SK-N-SH (cell line): ENCODE results near the gene PIH1D1. TPM values are rescaled to one million over a fixed set of nuclear protein-coding genes. Genes with fewer than 3 reads are reported as not detected.

Source experiments
- CTCF ChIA-PET: fragments of 300-600, 350-600 bp; formaldehyde crosslinking; extraction: SDS; loops from one replicate; lab custom pipeline; 2021; lab: Yijun Ruan, JAX
- POLR2A ChIA-PET: fragments of 350-600 bp; sonication (Branson Sonifier 250); formaldehyde crosslinking; extraction: SDS; loops from one replicate; lab custom pipeline; 2020; ENCODE audit warnings: antibody characterized with exemption, inconsistent platforms; lab: Yijun Ruan, JAX
- DNase-seq: peaks from one replicate; pipeline ENCODE4 v3.0.0; 2012
- H2AFZ ChIP-seq: fragments of 200-600 bp; sonication (generic); 2 replicates; pipeline ENCODE4 v1.8.1; 2016; ENCODE audit warnings: antibody characterized with exemption, mild to moderate bottlenecking, low read depth
- H3F3A ChIP-seq: fragments of 200-600 bp; sonication (generic); replicated peaks from 2 replicates; pipeline ENCODE3; 2016; ENCODE audit warnings: antibody characterized with exemption, mild to moderate bottlenecking; ENCODE audit not compliant: insufficient read depth
- H3K27ac ChIP-seq, 2 experiments: fragments of 200-500 bp in 1 of 2; fragments of 200-600 bp in 1 of 2; sonication (Bioruptor generic) in 1 of 2; sonication (generic), shearing (Covaris generic) in 1 of 2; 2 replicates each; pipeline versions ENCODE4 v1.5.1 to v1.6.1; 2014 to 2016; ENCODE audit warnings: low read depth in 2 of 2, inconsistent platforms in 1 of 2, low read length in 1 of 2, mild to moderate bottlenecking in 1 of 2, mixed read lengths in 1 of 2
- H3K27me3 ChIP-seq: fragments of 200-600 bp; sonication (generic), shearing (Covaris generic); 2 replicates; pipeline ENCODE4 v1.6.1; 2016; ENCODE audit warnings: mixed run types; ENCODE audit not compliant: insufficient read depth
- H3K36me3 ChIP-seq, 2 experiments: fragments of 200-500 bp in 1 of 2; fragments of 200-600 bp in 1 of 2; sonication (Bioruptor generic) in 1 of 2; sonication (generic) in 1 of 2; replicated peaks in 1 of 2; 2 replicates each; pipeline versions ENCODE3 to v1.5.1; 2014 to 2016; ENCODE audit warnings: low read length in 1 of 2, mild to moderate bottlenecking in 1 of 2; ENCODE audit not compliant: insufficient read depth in 2 of 2, control insufficient read depth in 1 of 2
- H3K4me1 ChIP-seq, 2 experiments: fragments of 200-500 bp in 1 of 2; fragments of 200-600 bp in 1 of 2; sonication (Bioruptor generic) in 1 of 2; sonication (generic), shearing (Covaris generic) in 1 of 2; 2 replicates each; pipeline versions ENCODE4 v1.5.1 to v1.6.1; 2014 to 2016; ENCODE audit warnings: low read depth in 1 of 2, low read length in 1 of 2, mixed run types in 1 of 2; ENCODE audit not compliant: insufficient read depth in 2 of 2, control insufficient read depth in 1 of 2
- H3K4me2 ChIP-seq: fragments of 200-600 bp; sonication (generic), shearing (Covaris generic); 2 replicates; pipeline ENCODE4 v1.6.1; 2017; ENCODE audit warnings: mixed run types
- H3K4me3 ChIP-seq, 2 experiments: fragments of 200-500 bp in 1 of 2; fragments of 200-600 bp in 1 of 2; sonication (Bioruptor generic) in 1 of 2; sonication (generic), shearing (Covaris generic) in 1 of 2; 2 replicates each; pipeline versions ENCODE4 v1.5.1 to v1.8.1; 2014 to 2016; ENCODE audit warnings: low read depth in 2 of 2, inconsistent platforms in 1 of 2, low read length in 1 of 2, mild to moderate bottlenecking in 1 of 2, mixed read lengths in 1 of 2, moderate library complexity in 1 of 2
- H3K79me2 ChIP-seq: fragments of 200-600 bp; sonication (generic); 2 replicates; pipeline ENCODE4 v1.8.1; 2017; ENCODE audit warnings: mild to moderate bottlenecking; ENCODE audit not compliant: insufficient read depth
- H3K9ac ChIP-seq: fragments of 200-600 bp; sonication (generic); 2 replicates; pipeline ENCODE4 v1.6.1; 2017; ENCODE audit warnings: mixed run types
- H3K9me2 ChIP-seq: fragments of 200-600 bp; sonication (generic); 2 replicates; pipeline ENCODE4 v1.6.1; 2017; ENCODE audit warnings: mixed run types
- H3K9me3 ChIP-seq: fragments of 200-600 bp; sonication (generic); 2 replicates; pipeline ENCODE4 v1.6.1; 2017; ENCODE audit warnings: mixed run types, mild to moderate bottlenecking, moderate library complexity
- H4K20me1 ChIP-seq: fragments of 200-600 bp; sonication (generic); 2 replicates; pipeline ENCODE4 v1.6.1; 2017; ENCODE audit warnings: mild to moderate bottlenecking, mixed run types; ENCODE audit not compliant: insufficient read depth
- CHD2 ChIP-seq: fragments of 150-350 bp; IDR thresholded peaks from 2 replicates; pipeline ENCODE4 v1.6.1; 2018; ENCODE audit warnings: low read length; ENCODE audit not compliant: partially characterized antibody
- CTCF ChIP-seq: fragments of 200-600 bp; sonication (generic); IDR thresholded peaks from 2 replicates; pipeline ENCODE4 v1.6.1; 2017; ENCODE audit warnings: antibody characterized with exemption, mild to moderate bottlenecking, moderate library complexity
- FOSL2 ChIP-seq: IDR thresholded peaks from 2 replicates; pipeline ENCODE4 v1.4.0; 2012; ENCODE audit warnings: low read depth, mild to moderate bottlenecking, moderate library complexity, borderline replicate concordance
- FOXM1 ChIP-seq: IDR thresholded peaks from 2 replicates; pipeline ENCODE4 v1.4.0; 2012; ENCODE audit warnings: low read depth, mild to moderate bottlenecking
- IRF3 ChIP-seq: fragments of 150-350 bp; IDR thresholded peaks from 2 replicates; pipeline ENCODE4 v1.6.1; 2016; ENCODE audit warnings: mild to moderate bottlenecking, low read depth, low read length
- REST ChIP-seq: IDR thresholded peaks from 2 replicates; pipeline ENCODE4 v1.6.1; 2012; ENCODE audit warnings: mild to moderate bottlenecking, low read depth, low read length, moderate library complexity
- SMC3 ChIP-seq: IDR thresholded peaks from 2 replicates; pipeline ENCODE4 v1.6.1; 2012; ENCODE audit warnings: low read depth, low read length, improper control_type of control experiment
- TAF1 ChIP-seq: IDR thresholded peaks from 2 replicates; pipeline ENCODE4 v1.6.1; 2012; ENCODE audit warnings: low read depth, mild to moderate bottlenecking, low read length, moderate library complexity, borderline replicate concordance
- TEAD4 ChIP-seq: IDR thresholded peaks from 2 replicates; pipeline ENCODE4 v1.4.0; 2012; ENCODE audit warnings: mild to moderate bottlenecking, borderline replicate concordance; ENCODE audit not compliant: insufficient read depth
- USF1 ChIP-seq: IDR thresholded peaks from 2 replicates; pipeline ENCODE4 v1.4.0; 2012; ENCODE audit warnings: low read depth, borderline replicate concordance
- ZBTB33 ChIP-seq: IDR thresholded peaks from 2 replicates; pipeline ENCODE4 v1.4.0; 2012; ENCODE audit warnings: low read depth, borderline replicate concordance
- WGBS: methylation state at CpG from one replicate; pipeline ENCODE4 v1.1.6; 2017; ENCODE audit warnings: low lambda C conversion rate; 5-methylcytosine and 5-hydroxymethylcytosine counted together
- polyA plus RNA-seq, 3 experiments: library from polyadenylated mRNA; depleted of rRNA; stranded (reverse); fragments of >200 nt; gene quantifications; 2 replicates each; pipeline ENCODE4 v1.2.3, GENCODE V29; 2012

Gene PIH1D1
- polyA plus RNA-seq, 1 of the 3 experiments (the other 2 are of a cell fraction): 157 TPM

- CTCF ChIA-PET: interaction anchor here (0.8 to 11.2 kb wide), 6 partner anchors 7 to 49 kb away, joined by 3 to 149 read pairs (median 14); partner anchors contain the start of genes KASH5 and PIH1D1
- DNase-seq: peak; percentile 85
- POLR2A ChIA-PET: no interaction called here
Measured at GRCh38 chr19:49441210-49441959, 10.2 kb downstream of the PIH1D1 start, which contains the start of gene SLC17A7. TSS of gene SLC17A7 (minus strand) at chr19:49441527. CDS start at chr19:49441379, 148 bp downstream.

More at GRCh38 chr19:49441210-49441959, 10.2 kb downstream of the PIH1D1 start, which contains the start of gene SLC17A7:
- Histone ChIP-seq H3K4me3 (peak within 1 kb of the TSS; percentile 59 to 62), H3K27me3 (peaks cover 54% of the 10 kb centered on the region), H3K4me2 (peak within 1 kb of the TSS; percentile 96), H3K36me3 (no peaks in the 10 kb centered on the region), H3K4me1 (peaks cover 0 to 29% of the 10 kb centered on the region in 2 experiments; a peak in 1 of 4 replicates), H4K20me1 (no peaks in the 10 kb centered on the region), H3K9me3 (no peaks in the 10 kb centered on the region), H3F3A (peaks cover 19% of the 10 kb centered on the region), H3K9ac (no peak within 1 kb of the TSS), H3K79me2 (no peaks in the 10 kb centered on the region), H2AFZ (peak within 1 kb of the TSS; percentile 76; the same call in 1 of the 2 replicates), H3K9me2 (no peaks in the 10 kb centered on the region), H3K27ac (no peak within 1 kb of the TSS; a peak in 1 of 4 replicates)
- WGBS: 6% methylated on average over 19 of the region's 56 CpGs
- TF ChIP-seq USF1: no peak
- TF ChIP-seq FOSL2: no peak
- TF ChIP-seq TEAD4: no peak
- TF ChIP-seq FOXM1: no peak
- no peak for TF ChIP-seq CTCF
- TF ChIP-seq REST: no peak
- TF ChIP-seq TAF1: no peak
- no peak for TF ChIP-seq CHD2
- no peak for TF ChIP-seq SMC3
- no peak for TF ChIP-seq ZBTB33
- no peak for TF ChIP-seq IRF3
